ENCODE results near the gene ZDHHC17.

Gene ZDHHC17

GRCh38 chr12:76848132-76848531 lies 84.2 kb downstream of the ZDHHC17 start:
- no peak overlapping the region for H3K4me3 ChIP-seq (ENCODE audit: low read depth, low read length, poor library complexity, severe bottlenecking)
- H4K20me1 ChIP-seq (ENCODE audit: insufficient read depth, low read length), result no peaks in the 10 kb centered on the region
- no peak overlapping the region for H2AFZ ChIP-seq (ENCODE audit: low read length)
- no peak overlapping the region for H3K27ac ChIP-seq (ENCODE audit: low read depth, low read length, poor library complexity, severe bottlenecking)
- H3K79me2 ChIP-seq (ENCODE audit: insufficient read depth, low read length), result no peaks in the 10 kb centered on the region
- H3K27me3 ChIP-seq (ENCODE audit: insufficient read depth, low read length), result no peaks in the 10 kb centered on the region
- TF ChIP-seq EZH2 (IDR thresholded peaks at IDR 0.05; ENCODE audit: borderline replicate concordance, low read length) (no peak), CTCF (IDR thresholded peaks at IDR 0.05; ENCODE audit: low read length) (no peak)
- H3K9me2 ChIP-seq (ENCODE audit: low read depth, low read length), result no peaks in the 10 kb centered on the region
- peaks cover 13% of the 10 kb centered on the region for H3K36me3 ChIP-seq (ENCODE audit: insufficient read depth, low read length)
- H3K9ac ChIP-seq (ENCODE audit: low read length), result no peak overlapping the region
- no peaks in the 10 kb centered on the region for H3K9me3 ChIP-seq (ENCODE audit: low read length)
- H3K4me1 ChIP-seq (ENCODE audit: insufficient read depth, low read length, severe bottlenecking), result no peaks in the 10 kb centered on the region
- H3F3A ChIP-seq (ENCODE audit: insufficient read depth, low read length), result no peaks in the 10 kb centered on the region; the same call in 1 of the 2 replicates
- H3K4me2 ChIP-seq (ENCODE audit: low read length), result no peak overlapping the region

GRCh38 chr12:76852106-76852505 lies 88.2 kb downstream of the ZDHHC17 start:
- Histone ChIP-seq H4K20me1 (ENCODE audit: insufficient read depth, low read length) (no peaks in the 10 kb centered on the region), H3K27me3 (ENCODE audit: insufficient read depth, low read length) (no peaks in the 10 kb centered on the region), H3F3A (ENCODE audit: insufficient read depth, low read length) (no peaks in the 10 kb centered on the region; the same call in 1 of the 2 replicates), H3K4me3 (ENCODE audit: low read depth, low read length, poor library complexity, severe bottlenecking) (no peak overlapping the region), H3K9me2 (ENCODE audit: low read depth, low read length) (no peaks in the 10 kb centered on the region), H3K27ac (ENCODE audit: low read depth, low read length, poor library complexity, severe bottlenecking) (no peak overlapping the region), H3K9ac (ENCODE audit: low read length) (no peak overlapping the region), H3K79me2 (ENCODE audit: insufficient read depth, low read length) (no peaks in the 10 kb centered on the region), H2AFZ (ENCODE audit: low read length) (no peak overlapping the region), H3K9me3 (ENCODE audit: low read length) (no peaks in the 10 kb centered on the region), H3K36me3 (ENCODE audit: insufficient read depth, low read length) (peaks cover 18% of the 10 kb centered on the region), H3K4me1 (ENCODE audit: insufficient read depth, low read length, severe bottlenecking) (no peaks in the 10 kb centered on the region), H3K4me2 (ENCODE audit: low read length) (no peak overlapping the region)
- no peak for TF ChIP-seq CTCF (IDR thresholded peaks at IDR 0.05; ENCODE audit: low read length)
- no peak for TF ChIP-seq EZH2 (IDR thresholded peaks at IDR 0.05; ENCODE audit: borderline replicate concordance, low read length)

- H3K9me3 ChIP-seq (ENCODE audit: low read length), result no peaks in the 10 kb centered on the region
- H3K36me3 ChIP-seq (ENCODE audit: insufficient read depth, low read length), result peaks cover 18% of the 10 kb centered on the region
- H3K4me2 ChIP-seq (ENCODE audit: low read length), result no peak overlapping the region
- H3K27ac ChIP-seq (ENCODE audit: low read depth, low read length, poor library complexity, severe bottlenecking), result no peak overlapping the region
- no peaks in the 10 kb centered on the region for H3K27me3 ChIP-seq (ENCODE audit: insufficient read depth, low read length)
- no peaks in the 10 kb centered on the region; the same call in 1 of the 2 replicates for H3F3A ChIP-seq (ENCODE audit: insufficient read depth, low read length)
- no peak overlapping the region for H3K9ac ChIP-seq (ENCODE audit: low read length)
- H4K20me1 ChIP-seq (ENCODE audit: insufficient read depth, low read length), result no peaks in the 10 kb centered on the region
- H3K4me3 ChIP-seq (ENCODE audit: low read depth, low read length, poor library complexity, severe bottlenecking), result no peak overlapping the region
- H3K4me1 ChIP-seq (ENCODE audit: insufficient read depth, low read length, severe bottlenecking), result no peaks in the 10 kb centered on the region
- no peak overlapping the region for H2AFZ ChIP-seq (ENCODE audit: low read length)
- H3K9me2 ChIP-seq (ENCODE audit: low read depth, low read length), result no peaks in the 10 kb centered on the region
- TF ChIP-seq CTCF (IDR thresholded peaks at IDR 0.05; ENCODE audit: low read length) (no peak), EZH2 (IDR thresholded peaks at IDR 0.05; ENCODE audit: borderline replicate concordance, low read length) (no peak)
- no peaks in the 10 kb centered on the region for H3K79me2 ChIP-seq (ENCODE audit: insufficient read depth, low read length)
These were observed 91.4 kb downstream of the ZDHHC17 start for GRCh38 chr12:76855271-76855670.
